Measurements from ENCODE around the gene MRM1.

MRM1 gene

DNA sequence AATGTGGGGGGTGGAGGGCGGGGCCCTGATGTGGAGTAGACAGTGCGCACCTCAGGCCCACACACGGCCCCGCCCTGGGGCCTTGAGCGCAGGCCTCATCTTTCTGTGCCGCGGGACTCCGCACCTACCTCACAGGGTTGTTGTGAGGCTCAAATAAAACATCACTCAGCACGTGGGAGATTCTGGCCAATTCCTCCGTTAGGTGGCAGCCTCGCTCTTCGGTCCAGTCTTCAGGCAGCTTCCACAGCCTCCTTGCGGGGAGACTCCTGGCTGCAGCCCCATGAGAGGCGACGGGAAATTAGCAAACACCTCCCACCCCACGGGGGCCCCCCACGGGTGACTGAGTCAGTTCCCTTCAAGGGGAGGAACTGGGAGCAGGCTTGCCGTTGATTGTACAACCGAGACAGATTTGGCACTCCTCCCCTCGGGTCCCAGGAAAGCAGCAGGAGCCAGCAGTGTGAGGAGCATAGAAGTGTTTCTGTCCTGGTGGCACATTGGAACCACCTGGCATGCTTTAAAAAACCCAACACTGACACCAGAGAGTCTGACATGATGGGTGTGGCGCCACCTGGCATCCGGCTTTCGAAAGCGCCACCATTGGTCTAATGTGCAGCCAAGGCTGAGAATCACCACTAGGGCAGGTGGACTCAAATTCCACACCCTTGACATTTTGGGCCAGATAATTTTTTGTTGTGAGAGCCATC lies 7.6 kb downstream of the MRM1 start:
- H4K91ac ChIP-seq (ENCODE audit: low read depth, low read length): no peak overlapping the region
- H3K4ac ChIP-seq (ENCODE audit: low read depth, low read length): no peak overlapping the region
- no peak overlapping the region for H2BK5ac ChIP-seq (ENCODE audit: low read depth, low read length, poor library complexity)
- no peaks in the 10 kb centered on the region for H3K36me3 ChIP-seq (ENCODE audit: control insufficient read depth in 1 of 2, insufficient read depth in 2 of 2, low read length in 2 of 2)
- no peak overlapping the region for H3K4me3 ChIP-seq (ENCODE audit: low read depth, low read length)
- H2BK12ac ChIP-seq (ENCODE audit: low read length): no peak overlapping the region
- no peaks in the 10 kb centered on the region for H3K9me3 ChIP-seq (ENCODE audit: insufficient read depth, low read depth, low read length)
- H3K9ac ChIP-seq (ENCODE audit: low read length): no peak overlapping the region
- no peak overlapping the region for H3K27ac ChIP-seq (ENCODE audit: low read depth, low read length)
- no peak overlapping the region for H2BK120ac ChIP-seq (ENCODE audit: insufficient read depth, low read length, poor library complexity)
- H3K79me2 ChIP-seq (ENCODE audit: control insufficient read depth, insufficient read depth, low read length, poor library complexity): no peaks in the 10 kb centered on the region
- no peak overlapping the region for H3K18ac ChIP-seq (ENCODE audit: low read length)
- no peak overlapping the region for H3K14ac ChIP-seq (ENCODE audit: low read length)
- H2AFZ ChIP-seq (ENCODE audit: insufficient read depth, low read length, poor library complexity): no peak overlapping the region
- no peak overlapping the region for H3K4me2 ChIP-seq (ENCODE audit: low read length)
- no peaks in the 10 kb centered on the region for H3K4me1 ChIP-seq (ENCODE audit: control insufficient read depth in 1 of 2, insufficient read depth in 2 of 2, low read length in 2 of 2)
- H3K23ac ChIP-seq (ENCODE audit: low read length): no peak overlapping the region
- WGBS (ENCODE audit: extremely low coverage, insufficient coverage, insufficient read length): no CpG with 5 or more reads among the region's 24 CpGs
- no peak overlapping the region for H2AK5ac ChIP-seq (ENCODE audit: low read length)
- no peaks in the 10 kb centered on the region for H3K27me3 ChIP-seq (ENCODE audit: insufficient read depth, low read length)
- DNase-seq: peak in 1 of 2 donors; percentile 22
- H3K79me1 ChIP-seq (ENCODE audit: low read length): no peaks in the 10 kb centered on the region
- no peak overlapping the region for H4K12ac ChIP-seq (ENCODE audit: low read depth, low read length)
- no peak overlapping the region for H4K8ac ChIP-seq (ENCODE audit: low read depth, low read length)

GRCh38 chr17:36609498-36609862 lies 8.1 kb downstream of the MRM1 start:
- H3K14ac ChIP-seq (ENCODE audit: low read length): no peak overlapping the region
- no peak overlapping the region for H2AFZ ChIP-seq (ENCODE audit: insufficient read depth, low read length, poor library complexity)
- no peak overlapping the region for H3K27ac ChIP-seq (ENCODE audit: low read depth, low read length)
- no peak overlapping the region for H3K18ac ChIP-seq (ENCODE audit: low read length)
- no peak overlapping the region for H3K4ac ChIP-seq (ENCODE audit: low read depth, low read length)
- no peak overlapping the region for H2BK12ac ChIP-seq (ENCODE audit: low read length)
- H3K23ac ChIP-seq (ENCODE audit: low read length): no peak overlapping the region
- H3K4me3 ChIP-seq (ENCODE audit: low read depth, low read length): no peak overlapping the region
- no CpG with 5 or more reads among the region's 7 CpGs for WGBS (ENCODE audit: extremely low coverage, insufficient coverage, insufficient read length)
- H3K9ac ChIP-seq (ENCODE audit: low read length): no peak overlapping the region
- H3K27me3 ChIP-seq (ENCODE audit: insufficient read depth, low read length): no peaks in the 10 kb centered on the region
- H3K9me3 ChIP-seq (ENCODE audit: insufficient read depth, low read depth, low read length): no peaks in the 10 kb centered on the region
- H4K8ac ChIP-seq (ENCODE audit: low read depth, low read length): no peak overlapping the region
- H4K91ac ChIP-seq (ENCODE audit: low read depth, low read length): no peak overlapping the region
- no peaks in the 10 kb centered on the region for H3K4me1 ChIP-seq (ENCODE audit: control insufficient read depth in 1 of 2, insufficient read depth in 2 of 2, low read length in 2 of 2)
- H3K79me2 ChIP-seq (ENCODE audit: control insufficient read depth, insufficient read depth, low read length, poor library complexity): no peaks in the 10 kb centered on the region
- no peaks in the 10 kb centered on the region for H3K79me1 ChIP-seq (ENCODE audit: low read length)
- no peak overlapping the region for H2BK5ac ChIP-seq (ENCODE audit: low read depth, low read length, poor library complexity)
- no peak overlapping the region for H2BK120ac ChIP-seq (ENCODE audit: insufficient read depth, low read length, poor library complexity)
- H4K12ac ChIP-seq (ENCODE audit: low read depth, low read length): no peak overlapping the region
- no peak for DNase-seq
- no peak overlapping the region for H2AK5ac ChIP-seq (ENCODE audit: low read length)
- H3K36me3 ChIP-seq (ENCODE audit: control insufficient read depth in 1 of 2, insufficient read depth in 2 of 2, low read length in 2 of 2): no peaks in the 10 kb centered on the region
- H3K4me2 ChIP-seq (ENCODE audit: low read length): no peak overlapping the region

- H3K27me3 ChIP-seq (ENCODE audit: insufficient read depth, low read length): no peaks in the 10 kb centered on the region
- H3K4me2 ChIP-seq (ENCODE audit: low read length): no peak overlapping the region
- no peak overlapping the region for H2AK5ac ChIP-seq (ENCODE audit: low read length)
- H3K27ac ChIP-seq (ENCODE audit: low read depth, low read length): no peak overlapping the region
- no peak overlapping the region for H2BK12ac ChIP-seq (ENCODE audit: low read length)
- H3K23ac ChIP-seq (ENCODE audit: low read length): no peak overlapping the region
- no CpG with 5 or more reads among the region's 6 CpGs for WGBS (ENCODE audit: extremely low coverage, insufficient coverage, insufficient read length)
- H3K4me3 ChIP-seq (ENCODE audit: low read depth, low read length): no peak overlapping the region
- no peak overlapping the region for H3K14ac ChIP-seq (ENCODE audit: low read length)
- DNase-seq: no peak
- no peak overlapping the region for H3K9ac ChIP-seq (ENCODE audit: low read length)
- no peak overlapping the region for H2AFZ ChIP-seq (ENCODE audit: insufficient read depth, low read length, poor library complexity)
- H3K79me1 ChIP-seq (ENCODE audit: low read length): no peaks in the 10 kb centered on the region
- H4K12ac ChIP-seq (ENCODE audit: low read depth, low read length): no peak overlapping the region
- H4K91ac ChIP-seq (ENCODE audit: low read depth, low read length): no peak overlapping the region
- no peaks in the 10 kb centered on the region for H3K9me3 ChIP-seq (ENCODE audit: insufficient read depth, low read depth, low read length)
- H3K79me2 ChIP-seq (ENCODE audit: control insufficient read depth, insufficient read depth, low read length, poor library complexity): no peaks in the 10 kb centered on the region
- H3K4ac ChIP-seq (ENCODE audit: low read depth, low read length): no peak overlapping the region
- H4K8ac ChIP-seq (ENCODE audit: low read depth, low read length): no peak overlapping the region
- H3K4me1 ChIP-seq (ENCODE audit: control insufficient read depth in 1 of 2, insufficient read depth in 2 of 2, low read length in 2 of 2): no peaks in the 10 kb centered on the region
- H3K18ac ChIP-seq (ENCODE audit: low read length): no peak overlapping the region
- no peak overlapping the region for H2BK5ac ChIP-seq (ENCODE audit: low read depth, low read length, poor library complexity)
- H2BK120ac ChIP-seq (ENCODE audit: insufficient read depth, low read length, poor library complexity): no peak overlapping the region
- H3K36me3 ChIP-seq (ENCODE audit: control insufficient read depth in 1 of 2, insufficient read depth in 2 of 2, low read length in 2 of 2): no peaks in the 10 kb centered on the region
These were observed 9.1 kb downstream of the MRM1 start for GRCh38 chr17:36610474-36610873.

DNA sequence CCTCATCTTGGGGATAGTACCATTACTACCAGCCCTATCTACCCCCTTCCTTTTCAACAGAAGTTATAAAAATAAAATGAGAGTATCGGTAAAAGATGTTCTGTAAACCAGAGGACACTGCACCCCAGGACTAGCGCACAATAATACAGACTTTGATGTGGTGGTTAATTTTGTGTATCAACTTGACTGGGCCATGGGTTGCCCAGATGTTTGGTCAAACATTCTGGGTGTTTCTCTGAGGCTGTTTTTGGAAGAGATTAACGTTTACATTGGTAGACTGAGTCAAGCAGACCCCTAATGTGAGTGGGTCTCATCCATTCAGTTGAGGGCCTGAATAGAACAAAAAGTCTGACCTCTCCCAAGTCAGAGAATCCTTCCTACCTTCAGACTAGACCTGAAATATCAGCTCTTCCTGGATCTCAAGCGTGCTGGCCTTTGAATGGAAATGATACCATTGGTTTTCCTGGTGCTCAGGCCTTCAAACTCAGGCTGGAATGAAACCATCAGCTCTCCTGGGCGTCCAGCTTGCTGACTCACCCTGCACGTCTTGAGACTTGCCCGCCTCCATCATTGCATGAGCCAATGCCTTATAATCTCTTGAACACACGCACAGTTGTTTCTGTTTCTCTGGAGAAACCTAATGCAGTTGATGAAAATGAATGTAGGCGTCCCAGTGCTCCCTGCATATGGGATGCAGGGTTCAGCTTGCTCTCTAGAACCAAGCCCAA lies 10.1 kb downstream of the MRM1 start:
- Histone ChIP-seq H2BK120ac (ENCODE audit: insufficient read depth, low read length, poor library complexity) (no peak overlapping the region), H3K79me1 (ENCODE audit: low read length) (no peaks in the 10 kb centered on the region), H2BK12ac (ENCODE audit: low read length) (no peak overlapping the region), H2AK5ac (ENCODE audit: low read length) (no peak overlapping the region), H3K79me2 (ENCODE audit: control insufficient read depth, insufficient read depth, low read length, poor library complexity) (no peaks in the 10 kb centered on the region), H3K18ac (ENCODE audit: low read length) (no peak overlapping the region), H3K4me3 (ENCODE audit: low read depth, low read length) (no peak overlapping the region), H3K9me3 (ENCODE audit: insufficient read depth, low read depth, low read length) (no peaks in the 10 kb centered on the region), H3K36me3 (ENCODE audit: control insufficient read depth in 1 of 2, insufficient read depth in 2 of 2, low read length in 2 of 2) (no peaks in the 10 kb centered on the region), H2BK5ac (ENCODE audit: low read depth, low read length, poor library complexity) (no peak overlapping the region), H3K4me2 (ENCODE audit: low read length) (no peak overlapping the region), H3K27ac (ENCODE audit: low read depth, low read length) (no peak overlapping the region), H3K4me1 (ENCODE audit: control insufficient read depth in 1 of 2, insufficient read depth in 2 of 2, low read length in 2 of 2) (no peaks in the 10 kb centered on the region), H4K8ac (ENCODE audit: low read depth, low read length) (no peak overlapping the region), H3K27me3 (ENCODE audit: insufficient read depth, low read length) (no peaks in the 10 kb centered on the region), H3K23ac (ENCODE audit: low read length) (no peak overlapping the region), H3K14ac (ENCODE audit: low read length) (no peak overlapping the region), H2AFZ (ENCODE audit: insufficient read depth, low read length, poor library complexity) (no peak overlapping the region), H4K12ac (ENCODE audit: low read depth, low read length) (no peak overlapping the region), H4K91ac (ENCODE audit: low read depth, low read length) (no peak overlapping the region), H3K4ac (ENCODE audit: low read depth, low read length) (no peak overlapping the region), H3K9ac (ENCODE audit: low read length) (no peak overlapping the region)
- peak in 1 of 2 donors; percentile 4 for DNase-seq
- no CpG with 5 or more reads among the region's 9 CpGs for WGBS (ENCODE audit: extremely low coverage, insufficient coverage, insufficient read length)

All from trophoblast cell (in vitro differentiated cells and primary cell).